Stimulated activated CD8-positive, alpha-beta memory T cell treated with anti-CD3 and anti-CD28 coated beads, Interleukin-12 subunit alpha, Interleukin-12 subunit beta, amount 100 ng/mL, for 4 hours (primary cell): Measurements from ENCODE around the gene YES1.
"Not testable (repeated sequence)": the region's sequence is repeated elsewhere in the genome, so short reads cannot be mapped to it uniquely, and the experiment has no call there.

Experiments
- DNase-seq: peaks from one replicate; pipeline ENCODE4 v3.0.0-alpha.2; 2020; ENCODE audit warnings: low read depth

Gene YES1

DNA sequence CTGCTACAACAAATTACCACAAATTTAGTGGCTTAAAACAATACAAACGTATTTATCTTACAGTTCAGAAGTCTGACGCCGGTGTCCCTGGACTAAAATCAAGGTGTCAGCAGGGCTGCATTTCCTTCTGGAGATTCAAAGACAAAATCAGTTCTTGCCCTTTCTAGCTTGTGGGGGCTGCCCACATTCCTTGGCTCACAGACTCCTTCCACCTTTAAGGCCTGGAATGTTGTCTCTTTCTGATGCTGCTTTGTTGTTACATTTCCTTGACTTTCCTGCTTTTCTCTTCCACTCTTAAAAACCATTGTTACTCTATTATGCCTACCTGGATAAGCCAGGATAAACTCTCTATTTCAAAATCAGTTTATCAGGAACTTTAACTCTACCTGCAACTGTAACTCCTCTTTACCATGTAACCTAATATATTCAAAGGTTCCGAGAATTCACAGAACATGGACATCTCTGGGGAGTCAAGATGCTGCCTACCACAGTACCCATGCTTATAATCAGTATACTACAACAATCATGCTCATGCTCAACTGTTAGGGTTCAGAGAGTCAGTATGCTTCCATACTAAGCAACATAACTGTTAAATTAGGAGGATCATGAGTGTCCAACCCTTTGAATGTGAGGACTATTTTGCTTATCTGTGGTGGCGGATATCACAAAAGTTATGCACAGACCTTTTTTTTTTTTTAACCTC, 27.4 kb downstream of the YES1 start:
- DNase-seq = no peak

DNA sequence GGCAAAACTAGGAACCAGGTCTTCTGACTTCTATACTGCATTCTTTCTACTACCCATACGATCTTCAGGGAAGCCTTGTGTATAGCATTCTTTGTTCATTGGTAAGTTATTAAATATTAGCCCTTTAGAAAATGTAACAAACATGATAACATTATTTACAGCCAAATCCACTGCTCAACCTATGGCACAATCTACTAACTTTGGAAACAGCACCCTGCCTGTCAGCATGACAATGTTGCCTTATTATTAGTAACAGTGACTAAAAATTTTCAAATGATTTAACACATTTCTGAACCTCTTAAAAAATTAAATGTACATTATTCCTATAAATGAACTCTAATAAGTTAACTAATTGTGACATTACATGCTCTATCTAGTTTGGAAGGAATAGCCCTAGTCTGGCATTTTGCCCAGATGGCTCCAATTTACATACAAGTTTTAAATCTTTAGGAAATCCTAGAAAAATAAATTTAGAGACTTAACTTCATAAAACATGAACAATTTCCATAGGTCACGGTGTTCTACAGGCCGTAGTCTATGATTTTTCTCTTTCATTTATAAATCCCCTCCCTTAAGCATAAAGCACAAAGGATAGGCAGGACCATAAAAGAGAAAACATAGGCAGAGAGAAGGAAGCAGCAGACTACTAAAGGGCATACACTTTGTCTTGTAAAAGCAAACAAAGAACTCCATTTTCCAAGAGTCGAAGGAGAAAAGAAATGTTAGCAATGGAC, 33.7 kb downstream of the YES1 start:
- no peak for DNase-seq

DNA sequence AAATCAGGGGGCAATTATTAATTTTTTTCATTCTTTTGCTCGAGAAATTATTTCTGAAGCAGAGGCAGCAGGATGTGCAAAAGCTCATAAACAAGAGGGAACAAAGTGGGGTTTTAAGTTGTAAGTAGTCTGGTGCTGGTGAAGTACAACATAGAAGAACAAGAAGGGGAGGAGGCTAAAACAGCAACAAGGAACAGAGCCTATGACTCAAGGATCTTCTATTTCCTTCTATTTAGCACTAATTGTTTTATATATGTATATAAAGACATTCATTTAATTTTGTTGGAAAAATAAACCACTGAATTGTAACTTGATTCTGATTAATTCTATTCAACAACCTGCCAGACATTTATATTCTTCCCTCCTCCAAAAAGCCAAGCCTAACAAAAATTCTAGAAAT, 35.0 kb downstream of the YES1 start:
- no peak for DNase-seq

DNA sequence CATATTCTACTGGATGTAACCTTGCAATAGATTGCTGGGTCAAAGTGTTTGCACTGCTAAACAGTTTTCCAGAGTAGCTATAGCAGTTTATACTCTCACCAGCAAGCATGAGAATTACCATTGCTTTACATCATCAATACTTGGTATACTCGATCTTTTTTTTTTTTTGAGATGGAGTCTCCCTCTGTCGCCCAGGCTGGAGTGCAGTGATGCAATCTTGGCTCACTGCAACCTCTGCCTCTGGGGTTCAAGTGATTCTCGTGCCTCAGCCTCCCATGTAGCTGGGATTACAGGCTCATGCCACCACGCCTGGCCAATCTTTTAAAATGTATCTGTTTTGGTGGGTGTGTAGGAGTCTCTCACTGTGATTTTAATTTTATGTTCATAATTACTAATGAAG, 36.0 kb downstream of the YES1 start:
- DNase-seq = not testable (repeated sequence)

DNA sequence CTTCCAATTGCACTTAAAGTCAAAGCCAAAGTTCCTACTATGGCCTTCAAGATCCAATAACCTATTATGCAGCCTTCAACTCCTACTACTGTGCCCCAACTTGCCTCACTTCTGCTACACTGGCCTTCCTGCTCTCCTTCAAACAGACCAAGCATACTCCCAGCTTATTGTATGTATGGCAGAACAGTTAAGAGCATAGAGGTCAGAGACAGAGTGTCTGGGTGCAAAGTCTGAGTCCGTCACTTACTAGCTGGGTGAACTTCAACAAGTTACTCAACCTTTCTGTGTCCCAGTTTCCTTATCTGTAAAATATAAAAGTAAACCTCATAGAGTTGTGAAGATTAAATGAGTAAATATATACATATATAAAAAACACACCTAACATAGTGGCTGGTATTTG, 37.2 kb downstream of the YES1 start:
- DNase-seq = no peak

DNA sequence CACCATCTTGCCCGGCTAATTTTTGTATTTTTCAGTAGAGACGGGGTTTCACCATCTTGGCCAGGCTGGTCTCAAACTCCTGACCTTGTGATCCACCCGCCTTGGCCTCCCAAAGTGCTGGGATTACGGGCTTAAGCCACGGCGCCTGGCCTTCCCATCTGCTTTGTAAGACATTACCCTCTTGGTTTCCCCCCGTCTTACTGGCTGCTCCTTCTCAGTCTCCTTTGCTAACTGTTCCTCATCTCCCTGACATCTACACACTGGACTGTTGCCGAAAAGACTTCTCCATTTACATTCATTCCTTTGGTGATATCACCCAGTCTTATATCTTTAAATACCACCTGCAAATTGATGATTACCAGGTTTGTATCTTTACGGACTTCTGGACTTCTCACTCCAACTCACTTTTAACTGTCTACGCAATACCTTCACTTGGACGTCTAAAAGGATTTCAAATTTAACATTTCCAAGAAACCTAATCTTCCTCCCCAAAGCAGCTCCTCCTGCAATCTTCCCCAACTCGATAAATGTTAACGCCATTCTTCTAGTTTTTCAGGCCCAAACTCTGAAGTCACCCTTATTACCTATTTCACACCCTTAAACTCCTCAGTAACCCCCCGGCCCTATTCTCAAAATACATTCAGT, 37.9 kb downstream of the YES1 start:
- DNase-seq = no peak

DNA sequence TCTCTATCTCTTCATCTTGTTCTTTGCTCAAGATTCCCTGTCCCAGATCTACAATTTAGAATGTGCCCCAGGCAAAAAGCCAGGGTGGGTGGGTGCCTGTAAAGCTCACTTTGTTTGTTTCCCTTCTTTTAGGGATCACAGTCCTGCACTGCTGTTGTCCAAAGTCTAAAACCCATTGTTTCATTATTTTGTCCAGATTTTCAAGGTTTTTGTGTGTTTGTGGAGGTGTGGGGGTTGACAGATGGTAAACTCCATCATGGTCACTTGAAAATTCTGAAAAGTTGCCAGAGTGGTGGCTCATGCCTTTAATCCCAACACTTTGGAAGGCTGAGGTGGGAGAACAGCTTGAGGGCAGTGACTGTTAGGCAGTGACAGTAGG, 41.5 kb downstream of the YES1 start:
- no peak for DNase-seq

DNA sequence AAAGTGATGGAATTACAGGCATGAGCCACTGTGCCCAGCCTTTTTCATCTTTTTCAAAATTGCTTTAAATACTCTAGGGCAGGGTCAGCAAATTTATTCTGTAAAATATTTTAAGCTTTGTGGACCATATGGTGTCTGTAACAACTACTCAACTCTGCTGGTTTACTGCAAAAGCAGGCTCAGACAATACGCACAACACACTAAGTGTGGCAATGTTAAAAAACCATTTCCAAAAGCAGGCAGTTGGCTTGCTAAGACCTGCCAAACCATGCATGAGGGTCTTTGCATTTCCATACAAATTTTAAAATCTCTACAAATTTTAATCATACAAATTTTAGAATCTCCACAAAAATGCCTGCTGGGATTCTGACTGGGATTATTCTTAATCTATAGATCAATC, 44.1 kb downstream of the YES1 start:
- DNase-seq = no peak

DNA sequence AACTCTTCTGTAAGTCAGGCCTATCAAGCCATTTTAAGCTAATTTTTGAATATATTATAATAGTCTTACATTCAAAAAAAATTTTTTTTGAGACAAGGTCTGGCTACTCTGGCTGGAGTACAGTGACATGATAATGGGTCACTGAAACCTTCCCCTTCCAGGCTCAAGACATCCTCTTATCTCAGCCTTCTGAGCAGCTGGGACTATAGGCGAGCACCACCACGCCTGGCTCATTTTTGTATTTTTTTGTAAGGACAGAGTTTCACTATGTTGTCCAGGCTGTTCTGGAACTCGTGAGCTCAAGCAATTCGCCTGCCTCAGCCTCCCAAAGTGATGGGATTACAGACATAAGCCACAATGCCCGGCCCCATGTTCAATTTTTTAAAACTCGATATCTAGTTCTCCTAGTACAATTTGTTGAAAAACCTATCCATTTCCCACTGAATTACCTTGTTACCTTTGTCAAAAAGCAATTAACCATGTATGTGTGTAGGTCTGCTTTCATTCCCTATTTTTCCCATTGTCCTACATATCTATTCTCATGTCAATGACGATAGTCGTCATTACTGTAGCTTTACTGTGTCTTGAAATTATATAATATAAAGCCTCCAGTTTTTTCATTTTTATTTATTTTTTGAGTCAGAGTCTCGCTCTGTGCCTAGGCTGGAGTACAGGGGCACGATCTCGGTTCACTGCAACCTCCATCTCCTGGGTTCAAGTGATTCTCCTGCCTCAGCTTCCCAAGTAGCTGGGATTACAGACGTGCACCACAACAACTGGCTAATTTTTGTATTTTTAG, 44.8 kb downstream of the YES1 start:
- DNase-seq = no peak

DNA sequence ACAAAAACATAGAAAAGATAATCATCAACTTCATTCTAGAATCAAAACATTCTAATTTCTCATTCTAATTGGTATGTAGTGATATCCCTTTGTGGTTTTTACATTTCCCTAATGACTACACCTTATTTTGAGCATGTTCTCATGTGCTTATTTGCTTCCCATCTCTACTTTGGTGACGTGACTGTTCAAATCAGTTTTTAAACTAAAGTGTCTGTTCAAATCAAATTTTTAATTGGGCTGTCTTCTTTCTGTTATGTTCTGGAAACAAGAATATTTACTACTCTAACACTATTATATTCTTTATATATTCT, 45.5 kb downstream of the YES1 start:
- DNase-seq = no peak

DNA sequence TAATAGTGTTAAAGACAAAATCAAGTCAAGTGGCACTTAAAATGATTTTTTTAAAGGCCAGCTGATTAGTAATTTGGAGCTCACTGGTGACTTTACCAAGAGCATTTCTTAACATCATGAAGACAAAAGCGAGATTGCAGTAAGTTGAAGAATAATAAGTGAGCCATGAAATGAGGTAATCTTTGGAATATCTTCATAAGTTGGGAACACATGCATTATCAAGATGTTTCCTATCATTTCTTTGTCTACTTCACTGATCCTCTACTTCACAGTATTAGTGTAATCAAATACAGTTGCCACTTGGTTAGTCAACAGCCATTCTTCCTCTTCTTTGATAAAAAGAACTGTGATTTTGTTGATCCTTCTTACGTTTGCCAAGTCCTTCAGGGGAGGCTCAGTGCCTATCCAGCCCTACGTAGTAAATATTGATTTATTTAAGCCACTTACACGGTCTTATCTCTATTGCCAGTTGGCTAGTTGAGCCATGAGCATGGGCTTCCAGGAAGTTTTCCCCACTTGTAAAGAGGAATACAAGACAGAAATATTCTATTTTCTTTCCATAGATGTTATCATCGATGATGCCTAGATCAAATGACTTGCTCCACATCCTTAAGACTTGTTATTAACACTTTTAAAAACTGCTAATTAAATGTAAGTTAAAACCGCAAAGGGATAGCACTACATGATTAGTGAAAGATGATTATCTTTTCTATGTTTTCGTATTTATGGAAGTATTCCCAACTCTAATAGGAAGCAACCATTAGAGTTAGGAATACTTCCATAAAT, 46.1 kb downstream of the YES1 start:
- no peak for DNase-seq

DNA sequence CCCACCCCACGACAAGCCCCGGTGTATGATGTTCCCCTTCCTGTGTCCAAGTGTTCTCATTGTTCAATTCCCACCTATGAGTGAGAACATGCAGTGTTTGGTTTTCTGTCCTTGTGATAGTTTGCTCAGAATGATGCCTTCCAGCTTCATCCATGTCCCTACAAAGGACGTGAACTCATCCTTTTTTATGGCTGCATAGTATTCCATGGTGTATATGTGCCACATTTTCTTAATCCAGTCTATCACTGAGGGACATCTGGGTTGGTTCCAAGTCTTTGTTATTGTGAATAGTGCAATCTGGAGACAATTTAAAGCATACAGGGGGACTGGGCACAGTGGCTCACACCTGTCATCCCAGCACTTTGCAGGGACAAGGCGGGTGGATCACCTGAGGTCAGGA, 52.2 kb downstream of the YES1 start:
- not testable (repeated sequence) for DNase-seq

DNA sequence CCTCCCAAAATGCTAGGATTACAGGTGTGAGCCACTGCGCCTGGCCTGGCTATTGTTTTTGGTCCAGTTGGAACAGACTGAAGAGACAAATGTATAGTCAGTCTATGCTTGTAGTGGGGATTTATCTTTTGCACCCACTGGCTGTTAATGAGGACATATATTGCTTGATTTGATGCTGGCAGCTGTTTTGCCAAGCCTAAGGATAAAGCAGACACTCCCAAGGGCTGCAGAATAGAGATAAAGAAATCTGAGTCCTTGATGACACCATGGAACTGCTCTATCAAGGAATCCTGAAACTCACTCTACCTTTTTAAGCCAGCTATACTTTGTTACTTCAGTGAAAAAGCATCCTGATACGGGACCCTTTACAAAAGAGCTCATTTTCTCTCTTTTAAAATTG, 56.5 kb downstream of the YES1 start:
- DNase-seq = no peak

DNA sequence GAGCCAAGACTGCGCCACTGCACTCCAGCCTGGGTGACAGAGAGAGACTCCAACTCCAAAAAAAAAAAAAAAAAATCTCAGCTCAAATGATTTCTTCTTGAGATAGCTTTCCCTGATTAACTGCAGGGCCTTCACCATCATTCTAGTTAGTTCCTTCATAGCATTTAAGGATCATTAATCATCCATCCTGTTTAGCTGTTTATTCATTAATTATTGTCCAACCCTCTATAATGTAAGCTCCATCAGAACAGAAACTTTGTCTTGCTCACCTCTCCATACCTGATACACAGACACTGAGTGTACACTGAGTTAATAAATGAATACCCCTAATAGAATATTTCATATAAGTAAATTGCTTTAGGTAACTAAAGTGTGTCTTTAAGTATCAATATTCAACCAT, 57.4 kb downstream of the YES1 start:
- DNase-seq = no peak

DNA sequence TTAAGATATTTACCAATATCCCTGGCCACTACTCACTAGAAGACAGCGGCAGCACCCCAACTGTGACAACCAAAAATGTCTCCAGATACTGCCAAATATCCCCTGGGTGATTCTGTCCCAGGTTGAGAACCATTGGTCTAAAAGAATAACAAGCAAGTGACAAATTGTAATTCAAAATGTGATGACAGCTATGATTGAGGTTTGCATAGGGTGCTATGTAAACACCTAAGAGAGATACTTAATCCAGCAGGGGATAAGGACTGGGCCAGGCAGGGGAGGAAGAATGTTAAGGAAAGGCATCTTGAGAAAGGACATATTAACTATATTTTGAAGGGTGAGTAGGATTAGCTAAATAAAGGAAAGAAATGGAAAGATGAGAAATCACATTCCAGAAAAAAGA, 61.6 kb downstream of the YES1 start:
- no peak for DNase-seq

DNA sequence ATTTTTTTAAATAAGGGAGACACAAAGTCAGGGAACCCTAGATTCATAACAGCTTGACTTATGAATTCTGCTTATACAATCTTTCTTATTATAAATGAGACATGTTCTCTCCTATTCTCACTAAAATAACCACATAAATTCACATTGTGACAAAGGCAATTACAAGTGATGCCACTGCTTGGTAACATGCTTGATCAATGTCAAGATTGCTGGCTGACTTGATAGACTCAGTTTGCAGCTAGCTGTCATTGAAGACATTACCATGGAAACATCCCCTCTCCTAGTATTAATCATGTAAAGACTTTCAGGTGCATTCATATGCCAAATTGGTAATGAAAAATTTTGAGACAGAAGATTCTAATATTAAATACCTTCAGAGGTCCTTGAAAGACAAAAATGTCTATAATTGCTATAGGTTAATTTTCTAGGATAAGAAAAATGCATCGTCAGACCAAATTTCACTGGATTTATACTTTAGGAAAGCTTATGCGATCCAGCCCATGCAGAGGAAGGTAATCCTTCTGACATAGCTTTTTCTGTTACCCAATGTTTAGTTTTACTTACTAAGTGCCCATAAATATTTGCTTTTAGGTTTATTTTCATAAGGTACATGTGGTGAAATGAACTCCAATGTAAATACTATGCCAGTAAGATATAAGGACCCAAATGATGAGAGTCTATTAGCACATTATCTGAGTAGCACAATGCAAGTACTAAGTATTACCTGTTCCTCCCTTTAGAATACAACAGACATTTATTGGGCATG, 67.0 kb downstream of the YES1 start:
- no peak for DNase-seq

DNA sequence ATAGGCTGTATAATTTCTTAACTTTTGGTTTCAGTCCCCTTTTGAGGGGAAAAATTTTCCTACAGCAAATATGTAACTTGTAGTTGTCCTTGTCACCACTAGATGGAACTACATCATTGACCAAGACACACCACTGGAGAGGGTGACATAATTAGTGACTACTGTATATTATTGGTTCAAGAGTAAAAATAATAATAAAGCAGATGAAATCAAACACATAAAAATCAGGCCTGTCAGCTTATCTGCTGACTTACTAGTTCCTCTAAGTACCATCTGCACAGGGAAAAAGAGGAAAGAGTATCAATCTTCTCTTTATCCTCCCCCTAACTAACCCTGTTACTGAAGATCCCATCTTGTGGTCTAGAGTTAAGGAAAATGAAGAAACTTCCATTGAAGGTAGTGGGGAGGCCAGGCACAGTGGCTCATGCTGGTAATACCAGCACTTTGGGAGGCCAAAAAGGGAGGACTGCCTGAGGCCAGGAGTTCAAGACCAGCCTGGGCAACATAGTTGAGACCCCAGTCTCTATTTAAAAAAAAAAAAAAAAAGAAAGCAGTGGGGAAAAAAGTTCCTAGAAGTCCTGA, 70.0 kb downstream of the YES1 start:
- no peak for DNase-seq

DNA sequence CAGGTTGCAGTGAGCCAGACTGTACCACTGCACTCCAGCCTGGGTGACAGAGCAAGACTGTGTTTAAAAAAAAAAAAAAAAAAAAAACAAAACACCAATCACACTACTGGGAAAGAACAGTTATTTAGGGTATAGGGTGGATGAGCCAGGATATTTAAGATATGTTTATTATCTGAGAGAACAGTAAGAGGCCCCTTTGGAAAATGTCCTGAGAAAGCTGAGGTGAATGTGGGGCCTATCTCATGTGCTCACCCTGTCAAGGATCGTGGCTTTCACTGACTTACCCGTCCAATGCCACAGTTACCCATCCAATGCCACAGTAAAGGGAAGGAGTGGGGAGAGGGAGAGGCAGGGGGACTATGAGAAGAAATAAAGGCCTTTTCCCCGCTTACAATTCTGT, 79.7 kb downstream of the YES1 start:
- DNase-seq = no peak

DNA sequence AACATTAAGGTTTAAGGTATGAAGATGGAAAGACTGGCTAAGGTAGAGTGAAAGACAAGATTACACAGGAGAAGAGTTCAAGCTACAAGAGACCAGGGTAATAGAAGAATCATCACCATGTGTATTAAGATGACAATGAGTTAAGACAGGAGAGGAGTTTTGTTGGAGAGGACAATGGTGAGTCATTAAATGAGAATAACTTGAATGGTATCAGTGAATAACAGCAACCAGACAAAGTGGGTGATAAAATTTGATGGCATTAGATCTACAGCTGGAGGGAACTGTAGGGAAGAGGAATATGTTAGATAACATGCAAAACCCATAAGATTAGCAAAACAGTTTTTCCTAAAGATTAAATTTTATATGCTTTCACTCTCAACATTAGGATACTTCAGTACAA, 80.9 kb downstream of the YES1 start:
- DNase-seq = no peak

DNA sequence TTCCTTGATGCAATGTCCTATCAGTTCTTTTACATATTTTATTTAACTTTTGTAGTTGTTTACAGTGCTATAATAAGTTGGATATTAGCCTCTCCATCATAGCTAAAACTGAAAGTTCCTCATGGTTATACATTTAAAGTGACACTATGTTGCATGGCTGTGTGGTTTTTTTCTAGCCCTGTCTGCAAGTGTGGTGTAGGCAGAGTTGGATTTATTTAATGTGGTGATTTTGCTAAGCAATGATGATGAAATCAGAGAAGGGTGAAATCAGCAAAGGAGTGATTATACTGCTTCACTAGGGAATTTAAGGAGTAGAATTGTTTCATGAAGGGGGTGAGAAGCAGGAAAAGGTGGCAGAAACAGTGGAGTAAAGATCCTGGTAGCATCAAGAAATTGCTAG, 81.3 kb downstream of the YES1 start:
- DNase-seq = no peak

DNA sequence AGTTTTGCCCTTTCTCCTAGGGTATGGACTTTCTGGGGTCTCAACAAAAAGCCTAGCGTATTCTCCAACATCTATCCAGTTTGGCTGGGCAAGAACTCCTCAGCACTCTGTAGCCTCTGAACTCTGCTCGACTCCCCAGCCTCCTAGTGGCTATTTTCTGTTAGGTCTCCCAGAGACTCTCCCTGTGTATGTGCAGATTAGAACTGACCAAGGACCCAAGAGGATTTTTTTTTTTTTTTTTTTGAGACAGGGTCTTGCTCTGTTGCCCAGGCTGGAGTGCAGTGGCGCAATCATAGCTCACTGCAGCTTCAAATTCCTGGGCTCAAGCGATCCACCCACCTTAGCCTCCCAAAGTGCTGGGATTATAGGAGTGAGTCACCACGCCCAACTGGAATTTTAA, 81.9 kb downstream of the YES1 start:
- not testable (repeated sequence) for DNase-seq
